SK-N-SH (cell line): ENCODE results near the gene RPGRIP1L. TPM values are rescaled to one million over a fixed set of nuclear protein-coding genes. Genes with fewer than 3 reads are reported as not detected.

ENCODE experiments used
- CTCF ChIA-PET: fragments of 300-600, 350-600 bp; formaldehyde crosslinking; extraction: SDS; loops from one replicate; lab custom pipeline; 2021; lab: Yijun Ruan, JAX
- POLR2A ChIA-PET: fragments of 350-600 bp; sonication (Branson Sonifier 250); formaldehyde crosslinking; extraction: SDS; loops from one replicate; lab custom pipeline; 2020; ENCODE audit warnings: antibody characterized with exemption, inconsistent platforms; lab: Yijun Ruan, JAX
- DNase-seq: peaks from one replicate; pipeline ENCODE4 v3.0.0; 2012
- H2AFZ ChIP-seq: fragments of 200-600 bp; sonication (generic); 2 replicates; pipeline ENCODE4 v1.8.1; 2016; ENCODE audit warnings: antibody characterized with exemption, mild to moderate bottlenecking, low read depth
- H3F3A ChIP-seq: fragments of 200-600 bp; sonication (generic); replicated peaks from 2 replicates; pipeline ENCODE3; 2016; ENCODE audit warnings: antibody characterized with exemption, mild to moderate bottlenecking; ENCODE audit not compliant: insufficient read depth
- H3K27ac ChIP-seq, 2 experiments: fragments of 200-500 bp in 1 of 2; fragments of 200-600 bp in 1 of 2; sonication (Bioruptor generic) in 1 of 2; sonication (generic), shearing (Covaris generic) in 1 of 2; 2 replicates each; pipeline versions ENCODE4 v1.5.1 to v1.6.1; 2014 to 2016; ENCODE audit warnings: low read depth in 2 of 2, inconsistent platforms in 1 of 2, low read length in 1 of 2, mild to moderate bottlenecking in 1 of 2, mixed read lengths in 1 of 2
- H3K27me3 ChIP-seq: fragments of 200-600 bp; sonication (generic), shearing (Covaris generic); 2 replicates; pipeline ENCODE4 v1.6.1; 2016; ENCODE audit warnings: mixed run types; ENCODE audit not compliant: insufficient read depth
- H3K36me3 ChIP-seq, 2 experiments: fragments of 200-500 bp in 1 of 2; fragments of 200-600 bp in 1 of 2; sonication (Bioruptor generic) in 1 of 2; sonication (generic) in 1 of 2; replicated peaks in 1 of 2; 2 replicates each; pipeline versions ENCODE3 to v1.5.1; 2014 to 2016; ENCODE audit warnings: low read length in 1 of 2, mild to moderate bottlenecking in 1 of 2; ENCODE audit not compliant: insufficient read depth in 2 of 2, control insufficient read depth in 1 of 2
- H3K4me1 ChIP-seq, 2 experiments: fragments of 200-500 bp in 1 of 2; fragments of 200-600 bp in 1 of 2; sonication (Bioruptor generic) in 1 of 2; sonication (generic), shearing (Covaris generic) in 1 of 2; 2 replicates each; pipeline versions ENCODE4 v1.5.1 to v1.6.1; 2014 to 2016; ENCODE audit warnings: low read depth in 1 of 2, low read length in 1 of 2, mixed run types in 1 of 2; ENCODE audit not compliant: insufficient read depth in 2 of 2, control insufficient read depth in 1 of 2
- H3K4me2 ChIP-seq: fragments of 200-600 bp; sonication (generic), shearing (Covaris generic); 2 replicates; pipeline ENCODE4 v1.6.1; 2017; ENCODE audit warnings: mixed run types
- H3K4me3 ChIP-seq, 2 experiments: fragments of 200-500 bp in 1 of 2; fragments of 200-600 bp in 1 of 2; sonication (Bioruptor generic) in 1 of 2; sonication (generic), shearing (Covaris generic) in 1 of 2; 2 replicates each; pipeline versions ENCODE4 v1.5.1 to v1.8.1; 2014 to 2016; ENCODE audit warnings: low read depth in 2 of 2, inconsistent platforms in 1 of 2, low read length in 1 of 2, mild to moderate bottlenecking in 1 of 2, mixed read lengths in 1 of 2, moderate library complexity in 1 of 2
- H3K79me2 ChIP-seq: fragments of 200-600 bp; sonication (generic); 2 replicates; pipeline ENCODE4 v1.8.1; 2017; ENCODE audit warnings: mild to moderate bottlenecking; ENCODE audit not compliant: insufficient read depth
- H3K9ac ChIP-seq: fragments of 200-600 bp; sonication (generic); 2 replicates; pipeline ENCODE4 v1.6.1; 2017; ENCODE audit warnings: mixed run types
- H3K9me2 ChIP-seq: fragments of 200-600 bp; sonication (generic); 2 replicates; pipeline ENCODE4 v1.6.1; 2017; ENCODE audit warnings: mixed run types
- H3K9me3 ChIP-seq: fragments of 200-600 bp; sonication (generic); 2 replicates; pipeline ENCODE4 v1.6.1; 2017; ENCODE audit warnings: mixed run types, mild to moderate bottlenecking, moderate library complexity
- H4K20me1 ChIP-seq: fragments of 200-600 bp; sonication (generic); 2 replicates; pipeline ENCODE4 v1.6.1; 2017; ENCODE audit warnings: mild to moderate bottlenecking, mixed run types; ENCODE audit not compliant: insufficient read depth
- CTCF ChIP-seq: fragments of 200-600 bp; sonication (generic); IDR thresholded peaks from 2 replicates; pipeline ENCODE4 v1.6.1; 2017; ENCODE audit warnings: antibody characterized with exemption, mild to moderate bottlenecking, moderate library complexity
- ELF1 ChIP-seq: IDR thresholded peaks from 2 replicates; pipeline ENCODE4 v1.4.0; 2012
- EP300 ChIP-seq, 2 experiments: IDR thresholded peaks; 2 replicates each; pipeline versions ENCODE4 v1.4.0 to v1.6.1; 2012; ENCODE audit warnings: borderline replicate concordance in 1 of 2, low read depth in 1 of 2, low read length in 1 of 2
- FOSL2 ChIP-seq: IDR thresholded peaks from 2 replicates; pipeline ENCODE4 v1.4.0; 2012; ENCODE audit warnings: low read depth, mild to moderate bottlenecking, moderate library complexity, borderline replicate concordance
- FOXJ3 ChIP-seq: sonication (generic); formaldehyde crosslinking; IDR thresholded peaks from 2 replicates; pipeline ENCODE4 v1.5.1; 2020; ENCODE audit warnings: mild to moderate bottlenecking, missing genetic modification reagents
- FOXM1 ChIP-seq: IDR thresholded peaks from 2 replicates; pipeline ENCODE4 v1.4.0; 2012; ENCODE audit warnings: low read depth, mild to moderate bottlenecking
- GABPA ChIP-seq: IDR thresholded peaks from 2 replicates; pipeline ENCODE4 v1.4.0; 2012; ENCODE audit warnings: low read depth, mild to moderate bottlenecking
- IRF3 ChIP-seq: fragments of 150-350 bp; IDR thresholded peaks from 2 replicates; pipeline ENCODE4 v1.6.1; 2016; ENCODE audit warnings: mild to moderate bottlenecking, low read depth, low read length
- JUND ChIP-seq: IDR thresholded peaks from 2 replicates; pipeline ENCODE4 v1.4.0; 2012
- MAX ChIP-seq: IDR thresholded peaks from 2 replicates; pipeline ENCODE4 v1.4.0; 2012; ENCODE audit warnings: low read depth
- MEF2A ChIP-seq: IDR thresholded peaks from 2 replicates; pipeline ENCODE4 v1.4.0; 2012; ENCODE audit warnings: low read depth, borderline replicate concordance
- NRF1 ChIP-seq: IDR thresholded peaks from 2 replicates; pipeline ENCODE4 v1.6.1; 2012; ENCODE audit warnings: low read depth, mild to moderate bottlenecking, low read length
- RCOR1 ChIP-seq: fragments of 150-350 bp; IDR thresholded peaks from 2 replicates; pipeline ENCODE4 v1.6.1; 2017; ENCODE audit warnings: antibody characterized with exemption, low read length
- RXRA ChIP-seq: IDR thresholded peaks from 2 replicates; pipeline ENCODE4 v1.4.0; 2012; ENCODE audit warnings: low read depth, mild to moderate bottlenecking, borderline replicate concordance
- SIN3A ChIP-seq: IDR thresholded peaks from 2 replicates; pipeline ENCODE4 v1.6.1; 2012; ENCODE audit warnings: low read depth, mild to moderate bottlenecking, low read length, moderate library complexity, borderline replicate concordance
- TEAD4 ChIP-seq: IDR thresholded peaks from 2 replicates; pipeline ENCODE4 v1.4.0; 2012; ENCODE audit warnings: mild to moderate bottlenecking, borderline replicate concordance; ENCODE audit not compliant: insufficient read depth
- ZBTB33 ChIP-seq: IDR thresholded peaks from 2 replicates; pipeline ENCODE4 v1.4.0; 2012; ENCODE audit warnings: low read depth, borderline replicate concordance
- WGBS: methylation state at CpG from one replicate; pipeline ENCODE4 v1.1.6; 2017; ENCODE audit warnings: low lambda C conversion rate; 5-methylcytosine and 5-hydroxymethylcytosine counted together
- polyA plus RNA-seq, 3 experiments: library from polyadenylated mRNA; depleted of rRNA; stranded (reverse); fragments of >200 nt; gene quantifications; 2 replicates each; pipeline ENCODE4 v1.2.3, GENCODE V29; 2012

Gene RPGRIP1L
- polyA plus RNA-seq, 1 of the 3 experiments (the other 2 are of a cell fraction) = 5.7 TPM

GRCh38 chr16:53668869-53669268 lies 34.8 kb downstream of the RPGRIP1L start:
- Histone ChIP-seq H2AFZ (no peak overlapping the region), H3K27ac (no peak overlapping the region), H3F3A (no peaks in the 10 kb centered on the region), H4K20me1 (no peaks in the 10 kb centered on the region), H3K9ac (no peak overlapping the region), H3K79me2 (no peaks in the 10 kb centered on the region), H3K4me3 (no peak overlapping the region), H3K4me2 (no peak overlapping the region), H3K27me3 (no peaks in the 10 kb centered on the region), H3K36me3 (peaks cover 4 to 12% of the 10 kb centered on the region in 2 experiments), H3K9me2 (no peaks in the 10 kb centered on the region), H3K4me1 (peaks cover 0 to 2% of the 10 kb centered on the region in 2 experiments; a peak in 1 of 4 replicates), H3K9me3 (no peaks in the 10 kb centered on the region)
- ChIA-PET POLR2A (no interaction called here), CTCF (no interaction called here)
- DNase-seq = no peak
- 97% methylated on average over 2 of the region's 2 CpGs for WGBS
- TF ChIP-seq GABPA (no peak), JUND (no peak), TEAD4 (no peak), SIN3A (no peak), MAX (no peak), RXRA (no peak), ZBTB33 (no peak)

- H3K9me3 ChIP-seq = no peaks in the 10 kb centered on the region
- no peaks in the 10 kb centered on the region for H3K27me3 ChIP-seq
- ChIA-PET CTCF (no interaction called here), POLR2A (no interaction called here)
- no peak overlapping the region for H3K27ac ChIP-seq
- WGBS = 91% methylated on average over 3 of the region's 3 CpGs
- no peak overlapping the region for H3K9ac ChIP-seq
- TF ChIP-seq ELF1 (no peak), MAX (no peak), EP300 (IDR thresholded peaks at IDR 0.05; ENCODE audit: borderline replicate concordance in 1 of 2, low read depth in 1 of 2, low read length in 1 of 2) (no peak), IRF3 (no peak), MEF2A (no peak), CTCF (no peak), FOXJ3 (CRISPR knock-in tag) (no peak), GABPA (no peak), FOSL2 (no peak), NRF1 (no peak), RXRA (no peak), RCOR1 (no peak), FOXM1 (no peak)
- H2AFZ ChIP-seq = no peak overlapping the region
- H3K9me2 ChIP-seq = no peaks in the 10 kb centered on the region
- no peaks in the 10 kb centered on the region for H4K20me1 ChIP-seq
- no peak overlapping the region for H3K4me2 ChIP-seq
- no peaks in the 10 kb centered on the region for H3F3A ChIP-seq
- DNase-seq = no peak
- no peaks in the 10 kb centered on the region for H3K79me2 ChIP-seq
- peaks cover 0 to 5% of the 10 kb centered on the region in 2 experiments; a peak in 2 of 4 replicates for H3K4me1 ChIP-seq
- no peak overlapping the region for H3K4me3 ChIP-seq
- H3K36me3 ChIP-seq = peaks cover 4% of the 10 kb centered on the region in 2 experiments
These were observed 36.8 kb downstream of the RPGRIP1L start for GRCh38 chr16:53666786-53667415.
